Skin of body (tissue), 2 donors: Measurements from ENCODE around the gene HSPB6. TPM values are rescaled to one million over a fixed set of nuclear protein-coding genes. Genes with fewer than 3 reads are reported as not detected.
"Not testable (repeated sequence)": the region's sequence is repeated elsewhere in the genome, so short reads cannot be mapped to it uniquely, and the experiment has no call there.

ENCODE experiments used
- DNase-seq: peaks from one replicate; lab custom pipeline; 2025; lab: John Stamatoyannopoulos, UW
- total RNA-seq: library from RNA; depleted of rRNA; stranded (reverse); fragments of >200 nt; gene quantifications from one replicate; pipeline ENCODE4 v1.2.3, GENCODE V29; 2014

Gene HSPB6
- total RNA-seq, 1 donor from 2014 or later = 18.4 TPM

- DNase-seq = no peak
Measured at GRCh38 chr19:35786299-35787160, 29.7 kb upstream of the HSPB6 start.

- DNase-seq = no peak
Measured at GRCh38 chr19:35785339-35785627, 28.5 kb upstream of the HSPB6 start.

GRCh38 chr19:35784503-35785338 lies 27.9 kb upstream of the HSPB6 start:
- no peak for DNase-seq

- DNase-seq = no peak
Measured at GRCh38 chr19:35783469-35784434, 26.9 kb upstream of the HSPB6 start.

- no peak for DNase-seq
Measured at GRCh38 chr19:35782589-35782988, 25.8 kb upstream of the HSPB6 start.

- DNase-seq = no peak
Measured at GRCh38 chr19:35781650-35782049, 24.8 kb upstream of the HSPB6 start.

GRCh38 chr19:35780717-35781116 lies 23.9 kb upstream of the HSPB6 start:
- DNase-seq = no peak

- DNase-seq = no peak
Measured at GRCh38 chr19:35780058-35780457, 23.2 kb upstream of the HSPB6 start.

- DNase-seq = no peak
Measured at GRCh38 chr19:35779033-35779432, 22.2 kb upstream of the HSPB6 start.

- no peak for DNase-seq
Measured at GRCh38 chr19:35777961-35778360, 21.1 kb upstream of the HSPB6 start.

GRCh38 chr19:35777086-35777841 lies 20.4 kb upstream of the HSPB6 start:
- DNase-seq = no peak

GRCh38 chr19:35776102-35776788 lies 19.4 kb upstream of the HSPB6 start:
- DNase-seq = no peak

GRCh38 chr19:35775298-35776101 lies 18.7 kb upstream of the HSPB6 start, which contains the start of gene ARHGAP33:
Gene ARHGAP33, plus strand, starts transcription at chr19:35775564. Its CDS starts 95 bp downstream, at chr19:35775659.
- peak; percentile 93 for DNase-seq

GRCh38 chr19:35775046-35775297 lies 18.1 kb upstream of the HSPB6 start:
- no peak for DNase-seq

- DNase-seq = no peak
Measured at GRCh38 chr19:35774274-35775045, 17.6 kb upstream of the HSPB6 start.

- no peak for DNase-seq
Measured at GRCh38 chr19:35773020-35773806, 16.4 kb upstream of the HSPB6 start.

- not testable (repeated sequence) for DNase-seq
Measured at GRCh38 chr19:35772362-35772761, 15.5 kb upstream of the HSPB6 start.

GRCh38 chr19:35768082-35768421 lies 11.2 kb upstream of the HSPB6 start:
- no peak for DNase-seq
